Stimulated activated naive CD8-positive, alpha-beta T cell treated with anti-CD3 and anti-CD28 coated beads, Interleukin-15, Interleukin-2, amounts not matched to agents 100 ng/mL and 50 ng/mL, for 24 hours (primary cell): ENCODE measurements around the gene ITPKA.
A peak's percentile ranks its signal among the peaks of the same experiment; 100 is the strongest.

Experiments used
- H3K27ac Mint-ChIP-seq: one replicate; pipeline ENCODE4 v1.8.0; 2021; ENCODE audit warnings: mild to moderate bottlenecking, mixed read lengths
- H3K27me3 Mint-ChIP-seq: one replicate; pipeline ENCODE4 v1.8.0; 2021; ENCODE audit warnings: mixed read lengths
- H3K36me3 Mint-ChIP-seq: one replicate; pipeline ENCODE4 v1.8.0; 2021; ENCODE audit warnings: low read depth, mixed read lengths
- H3K4me1 Mint-ChIP-seq: one replicate; pipeline ENCODE4 v1.8.0; 2021; ENCODE audit warnings: low read depth, mixed read lengths
- H3K4me3 Mint-ChIP-seq: one replicate; pipeline ENCODE4 v1.8.0; 2021; ENCODE audit warnings: mild to moderate bottlenecking, mixed read lengths
- H3K9me3 Mint-ChIP-seq: one replicate; pipeline ENCODE4 v1.8.0; 2021; ENCODE audit warnings: mixed read lengths

ITPKA gene

DNA sequence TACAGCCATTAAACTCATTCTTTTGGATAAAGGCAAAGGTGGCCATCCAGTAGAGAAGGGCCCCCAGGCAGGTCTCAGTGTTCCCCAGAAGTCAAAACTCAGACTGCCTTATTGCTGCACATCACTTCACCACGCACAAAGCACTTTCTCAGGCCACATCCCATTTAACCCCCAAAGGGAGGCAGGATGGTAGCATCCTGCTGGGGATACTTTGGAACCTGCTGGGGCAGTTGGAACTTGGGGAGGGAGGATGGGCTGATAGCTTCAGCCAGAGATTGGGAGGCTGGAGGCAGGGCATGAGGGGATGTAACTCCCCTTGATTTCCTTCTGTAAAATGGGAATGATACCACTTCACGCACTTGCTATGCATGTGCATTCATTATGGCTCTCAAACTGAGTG, 5.0 kb downstream of the ITPKA start:
- Mint-ChIP-seq H3K4me1 (peaks cover 30% of the 10 kb centered on the region), H3K27ac (no peak overlapping the region), H3K9me3 (no peaks in the 10 kb centered on the region), H3K27me3 (peaks cover 73% of the 10 kb centered on the region), H3K4me3 (no peak overlapping the region), H3K36me3 (no peaks in the 10 kb centered on the region)

DNA sequence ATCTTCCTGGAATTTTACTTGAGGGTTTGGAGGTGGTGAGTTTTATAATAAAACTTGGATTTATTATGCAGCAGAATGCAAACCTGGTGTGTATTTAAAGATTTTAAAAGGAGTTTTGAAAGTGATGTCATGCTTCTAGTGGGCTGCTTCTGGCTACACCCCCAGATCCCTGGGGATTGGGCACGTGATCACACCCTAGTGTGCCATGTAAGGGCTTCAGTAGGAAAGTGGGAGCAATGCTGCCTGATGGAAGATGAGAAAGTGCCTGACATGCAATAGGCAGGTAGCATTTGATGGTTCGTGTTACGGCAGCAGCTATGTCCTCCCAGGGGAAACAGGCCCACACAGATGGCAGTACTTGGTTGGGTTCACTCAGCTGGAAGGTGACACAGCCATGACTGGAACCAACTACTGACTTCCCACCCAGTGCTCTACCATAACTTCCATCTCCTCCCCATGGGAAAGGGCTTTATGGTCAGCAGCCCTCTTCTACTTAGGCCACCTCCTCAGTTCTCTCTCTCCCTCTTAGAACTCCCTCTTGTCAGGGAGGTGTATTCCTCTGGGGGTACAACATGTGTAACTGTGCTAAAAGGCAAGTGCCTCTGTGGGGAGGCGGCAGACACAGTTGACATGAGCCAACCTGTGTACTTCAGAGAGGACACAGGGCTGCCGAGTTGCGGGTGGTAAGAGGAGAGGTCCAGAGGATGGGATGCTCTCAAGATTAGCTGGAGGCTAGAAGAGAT, 5.6 kb downstream of the ITPKA start:
- Mint-ChIP-seq H3K36me3 (no peaks in the 10 kb centered on the region), H3K27me3 (peaks cover 76% of the 10 kb centered on the region), H3K9me3 (no peaks in the 10 kb centered on the region), H3K4me1 (peaks cover 30% of the 10 kb centered on the region), H3K27ac (no peak overlapping the region), H3K4me3 (no peak overlapping the region)

DNA sequence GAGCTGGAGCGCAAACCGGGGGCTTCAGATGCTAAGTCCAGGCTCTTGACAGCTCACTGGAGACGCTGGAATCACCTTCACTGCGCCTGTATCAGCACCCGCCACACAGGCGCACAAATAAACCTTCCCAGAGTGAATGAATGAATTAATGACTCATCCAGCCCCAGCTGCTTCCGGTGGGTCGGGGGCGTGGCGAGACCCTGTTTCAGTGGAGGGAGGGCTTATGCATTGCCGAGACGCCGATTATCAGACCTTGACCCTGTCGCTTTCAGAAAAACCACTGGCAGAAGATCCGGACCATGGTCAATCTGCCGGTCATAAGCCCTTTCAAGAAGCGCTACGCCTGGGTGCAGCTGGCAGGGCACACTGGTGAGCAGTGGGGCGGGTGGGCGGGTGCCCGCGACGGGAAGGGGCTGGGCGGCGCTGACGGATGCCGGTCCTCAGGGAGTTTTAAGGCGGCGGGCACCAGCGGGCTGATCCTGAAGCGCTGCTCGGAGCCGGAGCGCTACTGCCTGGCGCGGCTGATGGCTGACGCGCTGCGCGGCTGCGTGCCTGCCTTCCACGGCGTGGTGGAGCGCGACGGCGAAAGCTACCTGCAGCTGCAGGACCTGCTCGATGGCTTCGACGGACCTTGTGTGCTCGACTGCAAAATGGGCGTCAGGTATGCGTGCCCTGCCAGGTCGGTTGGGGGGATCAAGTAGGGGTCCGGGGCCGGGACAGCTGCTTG, 7.7 kb downstream of the ITPKA start:
- Mint-ChIP-seq H3K27me3 (peaks cover 75% of the 10 kb centered on the region), H3K4me3 (peak overlapping the region; percentile 58), H3K27ac (no peak overlapping the region), H3K9me3 (no peaks in the 10 kb centered on the region), H3K4me1 (peaks cover 25% of the 10 kb centered on the region), H3K36me3 (no peaks in the 10 kb centered on the region)

DNA sequence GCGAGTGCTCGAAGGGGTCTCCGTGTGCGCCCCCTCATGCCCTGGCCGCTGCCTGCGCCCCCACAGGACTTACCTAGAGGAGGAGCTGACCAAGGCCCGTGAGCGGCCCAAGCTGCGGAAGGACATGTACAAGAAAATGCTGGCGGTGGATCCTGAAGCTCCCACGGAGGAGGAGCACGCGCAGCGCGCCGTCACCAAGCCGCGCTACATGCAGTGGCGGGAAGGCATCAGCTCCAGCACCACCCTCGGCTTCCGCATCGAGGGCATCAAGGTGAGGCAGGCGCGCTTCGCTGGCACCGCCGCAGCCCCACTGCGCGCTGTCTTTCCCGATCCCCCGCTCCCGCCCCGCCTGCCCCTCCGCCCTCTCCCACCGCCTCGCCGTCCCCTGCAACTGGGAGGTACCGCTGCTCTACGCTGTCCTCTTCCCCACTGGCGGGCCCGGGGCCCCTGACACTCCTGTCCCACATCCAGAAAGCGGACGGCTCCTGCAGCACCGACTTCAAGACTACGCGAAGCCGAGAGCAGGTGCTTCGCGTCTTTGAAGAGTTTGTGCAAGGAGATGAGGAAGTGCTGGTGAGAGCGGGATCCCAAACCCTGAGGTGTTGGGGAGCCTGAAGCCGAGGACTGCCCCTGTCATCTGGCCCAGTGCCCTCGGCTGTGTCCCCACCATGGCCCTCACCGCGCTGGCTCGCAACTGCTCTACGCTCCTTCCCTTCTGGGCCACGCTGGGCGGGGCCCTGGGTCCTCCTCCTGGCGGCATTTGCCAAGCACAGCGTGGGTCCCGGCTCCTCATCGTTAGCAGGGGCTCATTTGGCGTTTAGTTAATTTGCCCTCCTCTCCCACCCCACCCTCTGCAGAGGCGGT, 8.5 kb downstream of the ITPKA start:
- peak overlapping the region; percentile 58 for H3K4me3 Mint-ChIP-seq
- H3K27ac Mint-ChIP-seq, result no peak overlapping the region
- H3K27me3 Mint-ChIP-seq, result peaks cover 67% of the 10 kb centered on the region
- H3K4me1 Mint-ChIP-seq, result peaks cover 25% of the 10 kb centered on the region
- no peaks in the 10 kb centered on the region for H3K36me3 Mint-ChIP-seq
- no peaks in the 10 kb centered on the region for H3K9me3 Mint-ChIP-seq

DNA sequence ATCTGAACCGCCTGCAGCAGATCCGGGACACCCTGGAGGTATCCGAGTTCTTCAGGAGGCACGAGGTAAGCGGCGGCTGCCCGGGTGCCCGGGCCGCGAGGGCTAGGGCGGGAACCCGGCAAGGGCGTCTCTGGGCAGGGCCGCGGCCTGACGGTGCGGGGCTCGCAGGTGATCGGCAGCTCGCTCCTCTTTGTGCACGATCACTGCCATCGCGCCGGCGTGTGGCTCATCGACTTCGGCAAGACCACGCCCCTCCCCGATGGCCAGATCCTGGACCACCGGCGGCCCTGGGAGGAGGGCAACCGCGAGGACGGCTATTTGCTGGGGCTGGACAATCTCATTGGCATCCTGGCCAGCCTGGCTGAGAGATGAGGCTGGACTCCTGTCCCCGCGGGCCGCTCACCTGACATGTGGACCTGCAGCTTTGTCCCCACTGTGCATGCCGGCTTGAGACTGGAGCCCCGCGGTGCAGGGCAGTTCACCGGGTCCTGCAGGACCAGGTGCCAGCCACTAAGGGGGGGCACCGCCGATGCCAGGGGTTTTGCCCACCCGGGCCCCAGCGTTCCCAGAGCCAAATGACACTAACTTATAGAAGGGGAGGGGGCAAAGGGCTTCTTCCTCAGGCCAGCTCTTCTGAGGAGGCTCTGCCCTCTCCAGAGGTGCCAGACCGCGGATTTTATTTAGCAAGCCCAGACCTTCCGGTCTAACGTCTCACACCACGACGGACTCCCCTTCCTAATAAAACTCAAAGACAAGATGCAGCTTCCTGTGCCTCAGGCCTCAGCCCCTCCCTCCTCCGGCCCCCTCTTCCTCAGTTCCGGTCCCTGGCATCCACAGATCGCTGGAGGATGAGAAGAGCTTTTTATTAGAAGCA, 9.4 kb downstream of the ITPKA start:
- H3K4me3 Mint-ChIP-seq, result peak overlapping the region; percentile 37
- H3K4me1 Mint-ChIP-seq, result peaks cover 25% of the 10 kb centered on the region

DNA sequence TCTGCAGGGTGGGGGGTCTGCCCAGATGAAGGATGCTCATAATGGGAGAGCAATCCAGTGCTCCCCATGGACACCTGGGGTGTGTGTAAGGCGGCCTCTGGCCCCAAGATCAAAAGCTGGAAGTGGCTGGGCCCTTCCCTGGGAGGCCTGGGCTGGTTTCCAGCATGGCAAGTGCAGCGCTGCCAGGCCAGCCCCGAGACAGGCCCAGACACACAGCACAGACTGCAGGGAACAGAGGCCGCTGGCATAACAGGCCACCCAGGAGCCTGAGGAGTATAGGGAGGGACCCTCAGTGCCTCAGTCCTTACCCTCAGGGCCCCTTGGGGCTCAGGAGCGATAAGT, 10.0 kb downstream of the ITPKA start:
- no peak overlapping the region for H3K27ac Mint-ChIP-seq
- H3K4me1 Mint-ChIP-seq, result peaks cover 25% of the 10 kb centered on the region
- H3K36me3 Mint-ChIP-seq, result no peaks in the 10 kb centered on the region
- H3K9me3 Mint-ChIP-seq, result no peaks in the 10 kb centered on the region
- no peak overlapping the region for H3K4me3 Mint-ChIP-seq
- H3K27me3 Mint-ChIP-seq, result peaks cover 52% of the 10 kb centered on the region

More for the DNA sequence above, 9.4 kb downstream of the ITPKA start:
- no peak overlapping the region for H3K27ac Mint-ChIP-seq
- no peaks in the 10 kb centered on the region for H3K36me3 Mint-ChIP-seq
- peaks cover 59% of the 10 kb centered on the region for H3K27me3 Mint-ChIP-seq
- H3K9me3 Mint-ChIP-seq, result no peaks in the 10 kb centered on the region

DNA sequence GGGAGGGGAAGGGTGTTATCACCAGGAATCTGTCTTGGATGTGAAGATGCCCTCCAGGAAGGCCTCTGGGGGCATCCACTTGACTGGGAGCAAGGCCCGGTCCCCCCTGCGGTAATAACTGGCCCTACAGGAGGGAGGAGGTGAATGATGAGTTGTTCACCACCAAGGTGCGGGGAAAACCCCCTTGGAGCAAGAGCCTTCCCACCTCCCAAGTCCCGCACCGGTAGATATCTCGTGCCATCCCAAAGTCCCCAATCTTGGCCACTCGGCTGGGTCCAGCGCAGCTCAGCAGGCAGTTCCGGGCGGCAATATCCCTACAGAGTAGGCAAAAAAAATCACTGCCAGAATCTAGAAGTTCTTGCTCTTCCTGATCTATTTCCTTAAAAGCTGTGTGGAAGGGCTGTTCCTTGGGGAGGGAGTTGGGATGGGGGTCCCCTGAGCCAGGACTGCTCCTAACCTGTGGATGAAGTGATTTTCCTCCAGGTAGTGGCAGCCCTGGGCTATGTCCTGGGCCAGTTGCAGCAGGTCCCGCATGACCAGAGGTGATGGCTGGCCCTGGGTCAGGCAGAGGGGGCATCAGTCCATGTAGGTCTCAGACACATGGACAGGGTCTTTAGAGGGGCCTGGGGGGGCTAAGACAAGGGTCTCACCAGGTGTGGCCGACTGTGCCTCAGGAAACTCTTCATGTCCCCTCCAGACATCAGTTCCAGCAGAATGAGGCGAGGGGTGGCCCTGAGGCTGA, 11.2 kb downstream of the ITPKA start:
- Mint-ChIP-seq H3K27ac (no peak overlapping the region), H3K27me3 (peaks cover 40% of the 10 kb centered on the region)

DNA sequence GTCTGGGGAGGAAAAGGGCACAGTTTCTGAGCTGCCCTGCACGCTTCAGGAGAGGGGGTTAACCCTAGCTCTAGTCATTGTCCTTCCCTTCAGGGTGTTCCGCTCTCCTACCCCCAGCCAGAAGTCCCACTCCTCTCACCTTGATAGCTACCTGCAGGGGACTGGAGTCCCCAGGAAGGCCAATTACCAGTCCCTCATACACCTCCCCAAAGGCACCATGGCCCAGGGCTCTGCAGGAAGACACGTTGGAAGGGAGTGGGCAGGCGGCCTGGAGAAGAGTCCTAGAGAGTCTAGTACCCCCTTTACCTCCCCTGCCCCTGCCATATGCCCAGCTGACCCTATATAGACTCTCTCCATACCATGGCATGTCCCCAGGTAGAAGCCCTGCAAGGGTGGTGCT, 12.1 kb downstream of the ITPKA start:
- no peak overlapping the region for H3K4me3 Mint-ChIP-seq
- H3K36me3 Mint-ChIP-seq, result no peaks in the 10 kb centered on the region
- peaks cover 25% of the 10 kb centered on the region for H3K4me1 Mint-ChIP-seq
- H3K27ac Mint-ChIP-seq, result no peak overlapping the region
- H3K27me3 Mint-ChIP-seq, result peaks cover 41% of the 10 kb centered on the region
- H3K9me3 Mint-ChIP-seq, result no peaks in the 10 kb centered on the region

More for the DNA sequence above, 11.2 kb downstream of the ITPKA start:
- H3K4me3 Mint-ChIP-seq, result no peak overlapping the region
- peaks cover 25% of the 10 kb centered on the region for H3K4me1 Mint-ChIP-seq
- no peaks in the 10 kb centered on the region for H3K9me3 Mint-ChIP-seq
- H3K36me3 Mint-ChIP-seq, result no peaks in the 10 kb centered on the region

DNA sequence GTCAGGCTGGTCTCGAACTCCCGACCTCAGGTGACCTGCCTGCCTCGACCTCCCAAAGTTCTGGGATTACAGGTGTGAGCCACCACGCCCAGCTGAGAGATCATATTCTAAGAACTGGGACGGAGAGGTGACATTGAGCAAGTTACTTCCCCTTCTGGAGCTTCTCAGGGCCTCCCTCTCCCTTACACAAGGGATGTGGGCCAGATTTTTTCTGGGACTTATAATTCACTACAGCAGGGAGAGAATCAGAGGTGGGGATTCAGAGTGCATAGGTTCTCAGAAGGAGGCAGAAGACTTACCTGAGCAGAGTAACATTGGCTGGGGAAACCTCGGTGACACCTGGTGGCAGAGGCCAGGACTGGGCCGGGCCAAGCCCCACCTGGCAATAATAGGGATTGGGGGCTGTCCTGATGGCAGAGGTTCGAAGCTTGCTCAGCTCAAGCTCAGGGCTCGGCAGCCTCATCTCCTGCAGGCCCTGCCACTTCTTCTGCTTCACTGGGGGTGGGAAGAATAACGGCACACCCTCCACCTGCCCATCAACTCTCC, 13.2 kb downstream of the ITPKA start:
- Mint-ChIP-seq H3K4me3 (no peak overlapping the region), H3K27me3 (peaks cover 36% of the 10 kb centered on the region), H3K4me1 (peaks cover 16% of the 10 kb centered on the region), H3K27ac (no peak overlapping the region), H3K36me3 (no peaks in the 10 kb centered on the region), H3K9me3 (no peaks in the 10 kb centered on the region)

DNA sequence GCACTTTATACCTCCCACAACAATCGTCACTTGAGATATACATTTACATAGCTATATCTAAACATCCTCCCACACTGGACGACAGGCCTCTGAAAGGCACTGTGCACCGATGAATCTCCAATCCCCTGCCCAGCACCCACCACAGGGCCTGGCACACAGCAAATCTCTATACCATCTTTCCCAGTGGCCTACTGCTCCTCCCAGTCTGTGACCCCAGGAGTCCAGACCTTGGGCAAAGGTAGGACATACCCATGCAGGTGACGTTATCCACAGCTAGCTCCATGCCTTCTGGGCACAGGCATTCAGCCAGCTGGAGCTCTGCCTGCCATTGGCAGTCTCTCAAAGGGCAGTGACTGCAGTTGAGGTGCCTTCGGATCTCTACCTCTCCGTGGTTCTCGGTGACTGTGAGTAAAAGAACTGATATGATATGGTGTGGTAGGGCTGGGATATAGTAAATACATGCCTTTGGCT, 14.2 kb downstream of the ITPKA start:
- no peak overlapping the region for H3K4me3 Mint-ChIP-seq
- H3K36me3 Mint-ChIP-seq, result no peaks in the 10 kb centered on the region
- no peak overlapping the region for H3K27ac Mint-ChIP-seq
- H3K27me3 Mint-ChIP-seq, result peaks cover 36% of the 10 kb centered on the region
- no peaks in the 10 kb centered on the region for H3K9me3 Mint-ChIP-seq
- peaks cover 15% of the 10 kb centered on the region for H3K4me1 Mint-ChIP-seq

DNA sequence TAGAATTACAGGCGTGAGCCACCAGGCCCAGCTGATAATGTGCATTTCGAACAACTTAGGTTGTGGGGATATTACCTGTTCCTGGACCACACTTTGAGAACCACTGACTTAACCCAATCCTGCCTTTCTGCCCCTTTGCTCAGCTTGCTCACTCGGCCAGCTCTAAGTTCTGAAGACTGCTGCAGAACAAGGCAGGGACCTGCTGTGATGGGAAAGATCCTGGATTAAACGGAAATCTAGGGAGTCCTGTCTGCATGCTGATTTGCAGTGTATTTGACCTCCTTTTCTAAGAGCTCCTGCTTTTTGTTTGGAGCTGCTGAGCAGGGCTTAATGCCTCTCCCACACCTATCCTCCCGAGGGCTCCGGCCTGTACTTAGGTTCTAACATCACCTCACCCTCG, 17.1 kb downstream of the ITPKA start:
- no peaks in the 10 kb centered on the region for H3K36me3 Mint-ChIP-seq
- peaks cover 28% of the 10 kb centered on the region for H3K27me3 Mint-ChIP-seq
- H3K9me3 Mint-ChIP-seq, result no peaks in the 10 kb centered on the region
- peaks cover 28% of the 10 kb centered on the region for H3K4me1 Mint-ChIP-seq
- no peak overlapping the region for H3K27ac Mint-ChIP-seq
- H3K4me3 Mint-ChIP-seq, result no peak overlapping the region

DNA sequence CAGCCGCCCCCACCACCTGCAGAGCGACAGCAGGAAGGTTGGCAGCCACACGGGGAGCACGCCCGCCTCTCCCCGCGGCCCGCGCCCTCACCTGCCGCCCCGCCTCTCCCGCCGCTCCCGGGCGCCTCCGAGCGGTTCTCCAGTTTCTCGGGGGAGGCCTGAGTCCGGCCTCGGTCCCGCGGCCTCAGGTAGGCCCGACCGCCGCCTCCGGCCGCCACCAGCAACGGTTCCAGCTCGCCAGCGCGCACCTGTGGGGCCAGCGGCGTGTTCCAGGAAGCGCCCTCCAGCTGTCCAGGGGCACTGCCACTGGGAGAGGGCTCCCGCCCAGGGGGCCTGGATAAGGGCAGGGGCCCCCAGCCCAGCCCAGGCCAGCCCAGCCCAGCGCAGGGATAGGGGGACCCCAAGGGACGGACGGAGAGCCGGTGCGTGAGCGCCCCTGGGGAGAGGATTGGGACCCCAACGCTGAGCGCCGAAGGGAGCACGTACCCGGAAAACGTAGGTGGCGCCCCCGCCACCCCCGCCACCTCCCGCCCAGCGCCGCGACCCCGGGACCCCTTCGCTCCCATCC, 17.7 kb downstream of the ITPKA start:
- H3K27me3 Mint-ChIP-seq, result peaks cover 28% of the 10 kb centered on the region
- H3K4me1 Mint-ChIP-seq, result peaks cover 28% of the 10 kb centered on the region
- no peaks in the 10 kb centered on the region for H3K9me3 Mint-ChIP-seq
- H3K4me3 Mint-ChIP-seq, result no peak overlapping the region
- H3K36me3 Mint-ChIP-seq, result peaks cover 2% of the 10 kb centered on the region
- H3K27ac Mint-ChIP-seq, result no peak overlapping the region

DNA sequence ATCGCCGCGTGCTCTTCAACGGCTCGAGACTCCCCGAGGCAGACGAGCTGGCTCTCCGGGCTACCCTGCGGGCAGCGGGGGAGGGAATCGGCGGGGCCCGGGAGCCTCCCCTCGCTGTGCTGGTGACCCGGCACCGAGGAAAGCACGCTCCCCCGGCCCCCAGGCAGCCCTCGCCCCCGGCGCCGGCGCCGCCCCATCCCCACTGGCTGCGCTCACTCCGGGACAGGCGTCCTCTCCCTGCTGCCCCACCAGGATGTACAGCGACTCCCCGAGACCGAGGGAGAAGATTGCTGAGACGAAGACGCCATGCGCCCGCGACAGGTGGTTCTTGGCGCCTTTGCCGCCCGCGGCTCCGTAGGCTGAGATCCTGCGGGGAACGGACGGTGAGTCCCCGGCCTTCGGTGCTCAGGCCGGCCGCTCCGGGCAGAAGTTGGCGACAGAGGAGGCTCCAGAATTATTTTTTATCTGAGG, 18.3 kb downstream of the ITPKA start:
- Mint-ChIP-seq H3K9me3 (no peaks in the 10 kb centered on the region), H3K4me1 (peaks cover 28% of the 10 kb centered on the region), H3K4me3 (peak overlapping the region; percentile 63), H3K27ac (no peak overlapping the region), H3K27me3 (peaks cover 28% of the 10 kb centered on the region), H3K36me3 (peaks cover 7% of the 10 kb centered on the region)
